Measurements from ENCODE around the gene HRH1.

DNA sequence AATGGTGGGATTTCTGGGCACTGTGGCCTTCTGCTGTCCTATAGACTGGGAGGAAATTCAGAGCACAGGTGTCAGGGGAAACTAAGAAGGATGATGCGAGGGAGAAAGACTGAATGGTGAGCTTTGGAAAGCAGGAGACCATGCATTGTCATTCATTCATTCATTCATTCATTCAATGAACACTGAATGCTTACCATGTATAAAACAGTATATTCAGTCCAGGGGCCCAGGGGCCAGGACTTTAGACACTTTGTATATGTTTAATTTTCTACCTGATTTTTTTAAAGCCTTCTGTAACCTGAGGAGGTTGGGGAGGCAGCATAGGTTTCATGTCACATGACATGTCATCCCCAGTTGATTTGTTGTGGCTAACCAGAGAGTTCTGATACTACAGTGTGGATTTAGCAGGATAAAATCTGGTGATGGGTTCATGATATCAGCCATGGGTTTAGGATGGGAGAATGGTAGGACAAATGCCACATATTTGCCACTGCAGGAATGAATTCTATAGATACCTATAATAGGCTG lies 60.2 kb downstream of the HRH1 start:
- TF ChIP-seq, protein P1, sequence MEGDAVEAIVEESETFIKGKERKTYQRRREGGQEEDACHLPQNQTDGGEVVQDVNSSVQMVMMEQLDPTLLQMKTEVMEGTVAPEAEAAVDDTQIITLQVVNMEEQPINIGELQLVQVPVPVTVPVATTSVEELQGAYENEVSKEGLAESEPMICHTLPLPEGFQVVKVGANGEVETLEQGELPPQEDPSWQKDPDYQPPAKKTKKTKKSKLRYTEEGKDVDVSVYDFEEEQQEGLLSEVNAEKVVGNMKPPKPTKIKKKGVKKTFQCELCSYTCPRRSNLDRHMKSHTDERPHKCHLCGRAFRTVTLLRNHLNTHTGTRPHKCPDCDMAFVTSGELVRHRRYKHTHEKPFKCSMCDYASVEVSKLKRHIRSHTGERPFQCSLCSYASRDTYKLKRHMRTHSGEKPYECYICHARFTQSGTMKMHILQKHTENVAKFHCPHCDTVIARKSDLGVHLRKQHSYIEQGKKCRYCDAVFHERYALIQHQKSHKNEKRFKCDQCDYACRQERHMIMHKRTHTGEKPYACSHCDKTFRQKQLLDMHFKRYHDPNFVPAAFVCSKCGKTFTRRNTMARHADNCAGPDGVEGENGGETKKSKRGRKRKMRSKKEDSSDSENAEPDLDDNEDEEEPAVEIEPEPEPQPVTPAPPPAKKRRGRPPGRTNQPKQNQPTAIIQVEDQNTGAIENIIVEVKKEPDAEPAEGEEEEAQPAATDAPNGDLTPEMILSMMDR (IDR thresholded peaks at IDR 0.05; ENCODE audit: extremely low read depth in 1 of 2, insufficient read depth in 1 of 2, low read depth in 1 of 2, low read length in 2 of 2), result no peak
- no peak for TF ChIP-seq POLR2AphosphoS5 (IDR thresholded peaks at IDR 0.05; ENCODE audit: insufficient read depth, low read depth, low read length)
- TF ChIP-seq POLR2A (IDR thresholded peaks at IDR 0.05; ENCODE audit: low read depth, low read length), result no peak
- no peak for TF ChIP-seq JUN (IDR thresholded peaks at IDR 0.05; ENCODE audit: borderline replicate concordance, insufficient read depth, insufficient read length, low read depth)
- TF ChIP-seq EZH2 (IDR thresholded peaks at IDR 0.05; ENCODE audit: borderline replicate concordance, low read depth, low read length, severe bottlenecking), result no peak
- TF ChIP-seq FOS (IDR thresholded peaks at IDR 0.05; ENCODE audit: borderline replicate concordance, insufficient read depth, low read length), result no peak
- TF ChIP-seq, protein P2, sequence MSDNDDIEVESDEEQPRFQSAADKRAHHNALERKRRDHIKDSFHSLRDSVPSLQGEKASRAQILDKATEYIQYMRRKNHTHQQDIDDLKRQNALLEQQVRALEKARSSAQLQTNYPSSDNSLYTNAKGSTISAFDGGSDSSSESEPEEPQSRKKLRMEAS (IDR thresholded peaks at IDR 0.05; ENCODE audit: insufficient read depth, insufficient read length), result no peak
- no peak for TF ChIP-seq MYC (IDR thresholded peaks at IDR 0.05; ENCODE audit: low read depth, low read length)
